AG09319 (cell line): Measurements from ENCODE around the gene TH.

Experiments used
- DNase-seq: peaks from one replicate; pipeline ENCODE4 v3.0.0-alpha.2; 2010; ENCODE audit warnings: low read depth; ENCODE audit errors: extremely low read depth
- TF ChIP-seq, protein P1 (sequence below): IDR thresholded peaks from 2 replicates; pipeline ENCODE4 v1.5.1; 2011; ENCODE audit warnings: low read depth, mild to moderate bottlenecking, inconsistent platforms, low read length, moderate library complexity

TH gene

DNA sequence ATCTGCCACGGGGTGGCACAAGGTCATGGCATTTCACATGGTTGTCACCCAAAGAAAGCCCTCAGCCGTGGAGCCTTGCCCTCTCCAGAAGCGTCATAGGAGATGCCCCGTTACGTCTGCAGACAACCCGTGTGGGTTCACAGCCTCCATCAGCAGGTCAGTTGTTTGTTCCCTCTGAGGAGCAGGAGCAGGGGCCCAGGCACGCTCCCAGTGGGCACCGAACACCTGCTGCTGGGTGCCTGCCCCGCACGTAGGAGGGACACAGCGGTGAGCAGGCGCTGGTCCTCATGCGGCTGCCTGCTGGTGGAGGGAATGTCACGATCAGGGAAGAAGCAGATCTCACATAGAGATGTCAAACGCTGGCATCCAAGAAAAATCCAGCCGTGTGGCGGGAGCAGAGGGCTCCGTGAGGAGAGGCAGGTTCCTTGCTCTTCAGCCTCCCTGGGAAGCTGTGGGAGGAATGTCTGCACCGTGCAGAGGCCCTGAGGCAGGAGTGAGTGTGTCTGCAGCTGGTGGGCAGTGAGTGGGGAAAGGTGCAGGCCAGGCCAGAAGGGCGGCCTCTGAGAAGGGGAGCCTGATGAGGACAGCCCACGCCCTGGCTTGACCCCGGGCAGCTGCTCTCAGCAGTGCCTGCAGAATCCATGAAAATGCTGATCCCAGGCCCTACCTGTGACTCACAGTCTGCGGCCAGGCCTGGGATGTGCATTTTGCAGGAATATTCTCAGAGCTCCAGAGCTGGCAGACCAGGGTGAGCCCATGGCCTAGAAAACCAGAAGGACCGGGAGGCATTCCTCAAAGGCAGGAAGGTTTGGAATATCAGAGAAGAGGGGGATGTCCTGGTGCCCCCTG lies 36.4 kb upstream of the TH start:
- TF ChIP-seq, protein P1, sequence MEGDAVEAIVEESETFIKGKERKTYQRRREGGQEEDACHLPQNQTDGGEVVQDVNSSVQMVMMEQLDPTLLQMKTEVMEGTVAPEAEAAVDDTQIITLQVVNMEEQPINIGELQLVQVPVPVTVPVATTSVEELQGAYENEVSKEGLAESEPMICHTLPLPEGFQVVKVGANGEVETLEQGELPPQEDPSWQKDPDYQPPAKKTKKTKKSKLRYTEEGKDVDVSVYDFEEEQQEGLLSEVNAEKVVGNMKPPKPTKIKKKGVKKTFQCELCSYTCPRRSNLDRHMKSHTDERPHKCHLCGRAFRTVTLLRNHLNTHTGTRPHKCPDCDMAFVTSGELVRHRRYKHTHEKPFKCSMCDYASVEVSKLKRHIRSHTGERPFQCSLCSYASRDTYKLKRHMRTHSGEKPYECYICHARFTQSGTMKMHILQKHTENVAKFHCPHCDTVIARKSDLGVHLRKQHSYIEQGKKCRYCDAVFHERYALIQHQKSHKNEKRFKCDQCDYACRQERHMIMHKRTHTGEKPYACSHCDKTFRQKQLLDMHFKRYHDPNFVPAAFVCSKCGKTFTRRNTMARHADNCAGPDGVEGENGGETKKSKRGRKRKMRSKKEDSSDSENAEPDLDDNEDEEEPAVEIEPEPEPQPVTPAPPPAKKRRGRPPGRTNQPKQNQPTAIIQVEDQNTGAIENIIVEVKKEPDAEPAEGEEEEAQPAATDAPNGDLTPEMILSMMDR, result no peak
- no peak for DNase-seq

DNA sequence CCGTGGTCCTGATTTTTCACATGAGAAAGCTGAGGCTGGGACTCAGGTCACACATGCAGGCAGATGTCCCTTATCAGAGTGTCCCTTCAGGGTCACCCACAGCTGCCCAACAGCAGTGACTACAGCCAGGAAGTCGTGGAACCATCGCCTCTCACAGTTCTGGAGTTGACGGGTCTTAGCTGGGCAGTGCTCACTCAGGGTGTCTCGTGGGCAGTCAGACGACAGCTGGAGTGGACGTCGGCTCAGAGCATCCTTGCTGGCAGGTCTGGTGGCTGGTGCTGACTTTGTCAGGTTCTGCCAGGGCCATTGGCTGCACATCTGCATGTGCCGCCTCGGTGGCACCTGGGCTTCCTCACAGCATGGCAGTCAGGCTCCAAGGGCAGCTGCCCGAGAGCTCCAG lies 35.6 kb upstream of the TH start:
- TF ChIP-seq, protein P1, result no peak
- no peak for DNase-seq

DNA sequence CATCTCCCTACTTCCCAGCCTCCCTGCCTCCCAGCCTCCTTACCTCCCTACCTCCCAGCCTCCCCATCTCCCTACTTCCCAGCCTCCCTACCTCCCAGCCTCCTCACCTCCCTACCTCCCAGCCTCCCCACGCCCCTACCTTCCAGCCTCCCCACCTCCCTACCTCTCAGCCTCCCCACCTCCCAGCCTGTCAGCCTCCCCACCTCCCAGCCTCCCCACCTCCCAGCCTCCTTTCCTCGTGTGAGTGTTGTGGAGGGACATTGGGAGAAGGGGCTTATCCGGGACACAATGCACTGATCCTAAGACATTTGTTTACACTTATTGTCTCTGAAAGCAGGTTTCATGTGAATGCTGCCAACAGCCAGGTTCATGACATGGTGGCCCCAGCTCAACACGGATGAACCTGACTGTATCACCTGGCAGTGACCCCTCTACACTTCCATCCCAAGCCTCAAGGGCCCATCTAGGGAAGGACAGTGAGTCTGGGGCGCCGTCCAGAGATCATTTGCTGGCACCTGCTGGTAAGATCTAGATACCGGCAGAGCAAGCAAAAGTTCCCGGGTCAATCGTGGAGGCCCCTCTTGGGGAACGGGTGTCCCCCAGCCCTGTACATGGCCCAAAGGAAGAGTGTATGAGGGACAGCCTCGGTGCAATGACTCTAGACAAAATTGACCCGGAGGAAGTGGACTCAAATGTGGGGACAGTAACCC lies 34.5 kb upstream of the TH start:
- DNase-seq, result no peak
- TF ChIP-seq, protein P1, result no peak

DNA sequence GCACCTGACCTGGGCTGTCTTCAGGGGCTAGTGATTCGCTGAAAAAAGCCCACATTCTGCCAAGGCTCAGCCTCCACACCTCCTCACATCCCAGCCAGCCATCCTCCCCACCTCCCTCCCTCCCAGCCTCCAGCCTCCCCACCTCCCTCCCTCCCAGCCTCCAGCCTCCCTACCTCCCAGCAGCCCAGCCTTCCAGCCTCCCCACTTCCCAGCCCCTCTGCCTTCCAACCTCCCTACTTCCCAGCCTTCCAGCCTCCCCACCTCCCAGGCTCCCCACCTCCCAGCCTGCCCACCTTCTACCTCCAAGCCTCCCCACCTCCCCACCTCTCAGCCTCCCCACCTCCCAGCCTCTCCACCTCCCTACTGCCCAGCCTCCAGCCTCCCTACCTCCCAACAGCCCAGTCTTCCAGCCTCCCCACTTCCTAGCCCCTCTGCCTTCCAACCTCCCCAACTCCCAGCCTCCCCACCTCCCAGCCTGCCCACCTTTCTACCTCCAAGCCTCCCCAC lies 33.7 kb upstream of the TH start:
- DNase-seq, result no peak
- TF ChIP-seq, protein P1, result no peak

DNA sequence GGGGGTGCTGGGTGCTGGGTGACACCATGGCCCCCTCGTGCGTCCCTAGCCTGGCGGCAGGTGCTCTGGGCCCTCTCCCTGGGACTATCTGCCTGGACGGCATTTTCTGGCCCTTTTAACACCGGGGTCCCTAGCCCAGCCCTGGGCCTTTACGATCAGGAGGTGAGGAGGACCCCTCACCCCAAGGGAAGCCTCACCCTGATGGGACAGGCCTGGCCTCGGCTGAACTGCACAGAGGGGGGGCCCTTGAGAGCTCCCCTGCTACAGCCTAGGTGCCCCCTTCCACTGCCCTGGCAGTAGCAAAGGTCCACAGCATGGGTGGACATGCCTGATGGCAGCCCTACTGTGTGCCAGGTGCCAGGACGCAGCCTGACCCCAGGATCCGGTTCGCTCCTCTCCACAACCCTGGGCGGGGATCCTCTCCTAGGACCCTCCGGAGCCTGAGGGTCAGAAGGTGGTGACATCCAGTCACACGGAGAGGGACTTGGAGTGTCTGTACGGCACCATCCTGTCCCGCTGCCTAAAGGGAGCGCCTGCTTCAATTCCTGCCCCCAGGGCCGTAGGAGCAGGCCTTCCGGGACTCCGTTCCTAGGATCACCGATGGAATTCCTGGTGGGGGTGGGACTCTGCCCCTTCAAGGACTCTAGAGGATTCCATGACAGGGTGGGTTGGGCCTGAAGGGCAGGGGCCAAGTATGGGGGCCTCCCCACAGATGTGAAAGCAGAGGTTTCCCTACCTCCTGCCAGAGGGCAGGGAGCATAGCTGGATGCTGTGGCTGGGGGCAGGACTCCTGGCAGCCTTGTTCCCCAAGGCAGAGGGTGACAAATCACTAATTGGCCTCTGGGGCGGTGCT lies 33.0 kb upstream of the TH start:
- TF ChIP-seq, protein P1, result no peak
- no peak for DNase-seq

DNA sequence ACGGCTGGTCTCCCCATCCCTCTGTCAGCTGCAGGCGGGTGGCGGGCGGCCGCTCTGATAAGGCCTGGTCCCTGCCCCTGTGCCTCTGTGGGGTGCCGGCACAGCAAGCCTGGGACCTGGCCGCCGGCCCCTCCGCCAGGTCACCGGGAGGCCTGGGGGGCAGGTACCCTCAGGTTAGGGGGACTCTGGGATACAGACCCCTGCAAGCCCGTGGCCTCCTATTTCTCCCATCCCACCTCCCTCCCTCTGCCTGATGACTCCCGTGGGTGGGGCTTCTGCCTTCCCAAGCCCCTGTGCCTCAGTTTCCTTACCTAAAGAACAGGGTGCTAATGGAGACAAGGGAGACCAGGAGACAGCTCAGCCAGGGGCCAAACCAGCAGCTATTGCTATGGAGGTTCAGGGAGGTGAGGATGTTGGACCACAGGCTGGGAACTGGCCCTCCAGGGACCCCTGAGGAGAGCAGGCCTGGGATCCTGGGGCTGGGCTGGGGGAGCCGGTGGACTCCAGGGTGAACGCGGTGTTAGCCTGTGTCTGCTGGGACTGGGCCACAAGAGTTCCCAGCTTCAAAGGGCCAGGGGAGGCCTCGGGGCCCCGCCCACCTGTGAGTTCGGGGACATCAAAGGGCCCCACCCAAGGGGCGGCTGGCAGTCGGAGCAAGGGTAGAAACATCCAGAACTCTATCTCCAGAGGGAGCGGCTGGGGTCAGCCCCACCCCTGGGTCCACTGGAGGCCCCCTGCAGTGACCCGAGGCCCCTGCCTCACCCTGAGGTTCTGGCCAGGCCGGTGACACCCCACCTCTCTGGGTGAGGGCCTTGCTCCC lies 32.0 kb upstream of the TH start:
- TF ChIP-seq, protein P1, result no peak
- no peak for DNase-seq
